ENCODE results near the gene PDZRN4. TPM values are rescaled to one million over a fixed set of nuclear protein-coding genes. Genes with fewer than 3 reads are reported as not detected.

Gene PDZRN4
- total and polyA plus RNA-seq, 10 donors: 0.07 to 0.77 (median 0.29) TPM; not detected in 2

DNA sequence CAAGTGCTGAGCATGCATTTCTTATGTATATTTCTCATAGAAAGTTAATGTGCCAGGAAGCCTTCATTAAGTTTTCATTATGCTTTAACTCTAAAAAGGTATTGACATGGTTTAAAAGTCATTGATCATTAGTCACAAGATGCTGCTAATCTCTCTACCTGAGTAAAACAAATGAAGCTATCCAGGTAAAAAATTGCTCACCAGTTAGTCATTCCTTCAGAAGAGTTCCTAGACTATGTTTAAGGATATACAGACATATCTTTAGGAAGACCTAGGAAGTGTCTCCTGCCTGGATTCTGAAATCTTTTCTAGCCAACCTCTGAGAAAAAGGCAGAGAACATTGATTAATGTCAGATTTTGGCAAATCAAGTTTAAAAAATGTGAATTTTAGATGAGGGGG is 274.2 kb downstream of the PDZRN4 start:
- Histone ChIP-seq H3K27me3 (replicated peaks in 1 of 7) (no peaks in the 10 kb centered on the region), H3K27ac (no peak overlapping the region), H3K4me1 (no peaks in the 10 kb centered on the region), H3K9me3 (no peaks in the 10 kb centered on the region), H3K36me3 (no peaks in the 10 kb centered on the region), H3K4me3 (no peak overlapping the region)
- intact Hi-C loops (cut with DNase I; ENCODE audit: low total_unique reads): no loop called here
- no peak for DNase-seq
- TF ChIP-seq POLR2AphosphoS5 (IDR thresholded peaks at IDR 0.05) (no peak), POLR2A (IDR thresholded peaks at IDR 0.05) (no peak), CTCF (IDR thresholded peaks at IDR 0.05 in 8 of 11, conservative IDR thresholded peaks at IDR 0.05 in 3 of 11) (no peak)

- intact Hi-C loops (cut with DNase I; ENCODE audit: low total_unique reads): no loop called here
- no peak for DNase-seq
- Histone ChIP-seq H3K27ac (no peak overlapping the region), H3K36me3 (no peaks in the 10 kb centered on the region), H3K4me3 (no peak overlapping the region), H3K27me3 (replicated peaks in 1 of 7) (no peaks in the 10 kb centered on the region), H3K4me1 (no peaks in the 10 kb centered on the region), H3K9me3 (no peaks in the 10 kb centered on the region)
- TF ChIP-seq CTCF (IDR thresholded peaks at IDR 0.05 in 8 of 11, conservative IDR thresholded peaks at IDR 0.05 in 3 of 11): no peak
- TF ChIP-seq POLR2AphosphoS5 (IDR thresholded peaks at IDR 0.05): no peak
- TF ChIP-seq POLR2A (IDR thresholded peaks at IDR 0.05): no peak
- 8 to 21% (median 14%) methylated on average over 1 of the region's 1 CpG for WGBS, 5 donors
These were observed 277.4 kb downstream of the PDZRN4 start for GRCh38 chr12:41465526-41465925.

GRCh38 chr12:41466300-41466699 is 278.2 kb downstream of the PDZRN4 start:
- intact Hi-C loops (cut with DNase I; ENCODE audit: low total_unique reads): no loop called here
- WGBS, 5 donors: 76 to 83% (median 80%) methylated on average over 4 of the region's 4 CpGs
- H3K27me3 ChIP-seq (replicated peaks in 1 of 7): no peaks in the 10 kb centered on the region
- H3K4me3 ChIP-seq: no peak overlapping the region
- DNase-seq: no peak
- H3K36me3 ChIP-seq: no peaks in the 10 kb centered on the region
- H3K4me1 ChIP-seq: no peaks in the 10 kb centered on the region
- TF ChIP-seq CTCF (IDR thresholded peaks at IDR 0.05 in 8 of 11, conservative IDR thresholded peaks at IDR 0.05 in 3 of 11) (no peak), POLR2AphosphoS5 (IDR thresholded peaks at IDR 0.05) (no peak), POLR2A (IDR thresholded peaks at IDR 0.05) (no peak)
- no peaks in the 10 kb centered on the region for H3K9me3 ChIP-seq
- no peak overlapping the region for H3K27ac ChIP-seq

GRCh38 chr12:41466802-41467201 is 278.7 kb downstream of the PDZRN4 start:
- H3K36me3 ChIP-seq: no peaks in the 10 kb centered on the region
- H3K9me3 ChIP-seq: no peaks in the 10 kb centered on the region
- 92 to 97% (median 94%) methylated on average over 5 of the region's 5 CpGs for WGBS, 5 donors
- no peak for DNase-seq
- TF ChIP-seq CTCF (IDR thresholded peaks at IDR 0.05 in 8 of 11, conservative IDR thresholded peaks at IDR 0.05 in 3 of 11) (no peak), POLR2A (IDR thresholded peaks at IDR 0.05) (no peak), POLR2AphosphoS5 (IDR thresholded peaks at IDR 0.05) (no peak)
- intact Hi-C loops (cut with DNase I; ENCODE audit: low total_unique reads): no loop called here
- no peaks in the 10 kb centered on the region for H3K27me3 ChIP-seq (replicated peaks in 1 of 7)
- no peak overlapping the region for H3K27ac ChIP-seq
- H3K4me1 ChIP-seq: no peaks in the 10 kb centered on the region
- H3K4me3 ChIP-seq: no peak overlapping the region

Data from spleen (tissue), 11 donors.